ENCODE data around the gene SMPD1. TPM values are rescaled to one million over a fixed set of nuclear protein-coding genes. Genes with fewer than 3 reads are reported as not detected.

Gene SMPD1
- total and polyA plus RNA-seq, 2 of the 8 experiments (the other 6 are each of a cell fraction or from before 2014, with no cell fraction given) = 1.9 to 2.4 TPM

GRCh38 chr11:6365659-6366058 lies 24.6 kb upstream of the SMPD1 start (continued):
- TF ChIP-seq SAP30 (IDR thresholded peaks at IDR 0.05; ENCODE audit: insufficient read depth, insufficient replicate concordance, low read length) (no peak), MAX (IDR thresholded peaks at IDR 0.05) (no peak), TAF1 (IDR thresholded peaks at IDR 0.05; ENCODE audit: low read depth, low read length) (no peak), CREB1 (IDR thresholded peaks at IDR 0.05) (no peak)
